C4-2B (cell line): ENCODE measurements around the gene OR13J1.

Experiments used
- ZFX ChIP-seq: fragments of 450-650 bp; IDR thresholded peaks from 2 replicates; pipeline ENCODE4 v1.6.1; 2017
- TF ChIP-seq, protein P1 (sequence below): fragments of 450-650 bp; conservative IDR thresholded peaks from 2 replicates; pipeline ENCODE4 v1.5.1; 2017; ENCODE audit warnings: mild to moderate bottlenecking

DNA sequence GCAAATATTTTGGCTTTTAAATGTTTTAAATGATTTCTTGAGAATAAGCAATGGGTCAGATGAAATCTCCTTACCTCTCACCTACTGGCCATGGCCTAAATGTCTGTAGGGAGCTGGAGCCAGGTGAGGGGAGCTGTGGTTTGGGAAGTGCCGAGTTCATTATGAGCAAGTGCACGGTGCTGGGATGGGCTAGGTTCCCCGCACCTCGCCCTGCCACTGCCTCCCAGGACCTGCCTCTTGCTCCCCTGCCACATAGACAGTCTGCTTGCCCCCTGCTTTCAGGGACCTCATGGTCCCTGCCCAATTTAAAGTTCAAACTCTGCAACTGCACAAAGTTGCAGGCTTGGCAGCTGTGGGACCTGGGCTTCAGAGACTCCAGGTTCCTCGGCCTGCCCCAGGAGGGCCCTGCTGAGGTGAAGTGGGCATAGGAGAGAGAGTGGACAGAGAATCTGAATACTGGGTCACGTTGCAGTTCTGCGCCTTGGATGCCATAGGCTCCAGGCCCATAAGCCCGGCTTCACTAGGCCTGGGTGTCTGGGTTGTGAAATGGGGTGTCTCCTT is 5.4 kb downstream of the OR13J1 start:
- TF ChIP-seq, protein P1, sequence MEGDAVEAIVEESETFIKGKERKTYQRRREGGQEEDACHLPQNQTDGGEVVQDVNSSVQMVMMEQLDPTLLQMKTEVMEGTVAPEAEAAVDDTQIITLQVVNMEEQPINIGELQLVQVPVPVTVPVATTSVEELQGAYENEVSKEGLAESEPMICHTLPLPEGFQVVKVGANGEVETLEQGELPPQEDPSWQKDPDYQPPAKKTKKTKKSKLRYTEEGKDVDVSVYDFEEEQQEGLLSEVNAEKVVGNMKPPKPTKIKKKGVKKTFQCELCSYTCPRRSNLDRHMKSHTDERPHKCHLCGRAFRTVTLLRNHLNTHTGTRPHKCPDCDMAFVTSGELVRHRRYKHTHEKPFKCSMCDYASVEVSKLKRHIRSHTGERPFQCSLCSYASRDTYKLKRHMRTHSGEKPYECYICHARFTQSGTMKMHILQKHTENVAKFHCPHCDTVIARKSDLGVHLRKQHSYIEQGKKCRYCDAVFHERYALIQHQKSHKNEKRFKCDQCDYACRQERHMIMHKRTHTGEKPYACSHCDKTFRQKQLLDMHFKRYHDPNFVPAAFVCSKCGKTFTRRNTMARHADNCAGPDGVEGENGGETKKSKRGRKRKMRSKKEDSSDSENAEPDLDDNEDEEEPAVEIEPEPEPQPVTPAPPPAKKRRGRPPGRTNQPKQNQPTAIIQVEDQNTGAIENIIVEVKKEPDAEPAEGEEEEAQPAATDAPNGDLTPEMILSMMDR = no peak
- TF ChIP-seq ZFX = no peak
